ENCODE data around the gene GALR2.

GALR2 gene

DNA sequence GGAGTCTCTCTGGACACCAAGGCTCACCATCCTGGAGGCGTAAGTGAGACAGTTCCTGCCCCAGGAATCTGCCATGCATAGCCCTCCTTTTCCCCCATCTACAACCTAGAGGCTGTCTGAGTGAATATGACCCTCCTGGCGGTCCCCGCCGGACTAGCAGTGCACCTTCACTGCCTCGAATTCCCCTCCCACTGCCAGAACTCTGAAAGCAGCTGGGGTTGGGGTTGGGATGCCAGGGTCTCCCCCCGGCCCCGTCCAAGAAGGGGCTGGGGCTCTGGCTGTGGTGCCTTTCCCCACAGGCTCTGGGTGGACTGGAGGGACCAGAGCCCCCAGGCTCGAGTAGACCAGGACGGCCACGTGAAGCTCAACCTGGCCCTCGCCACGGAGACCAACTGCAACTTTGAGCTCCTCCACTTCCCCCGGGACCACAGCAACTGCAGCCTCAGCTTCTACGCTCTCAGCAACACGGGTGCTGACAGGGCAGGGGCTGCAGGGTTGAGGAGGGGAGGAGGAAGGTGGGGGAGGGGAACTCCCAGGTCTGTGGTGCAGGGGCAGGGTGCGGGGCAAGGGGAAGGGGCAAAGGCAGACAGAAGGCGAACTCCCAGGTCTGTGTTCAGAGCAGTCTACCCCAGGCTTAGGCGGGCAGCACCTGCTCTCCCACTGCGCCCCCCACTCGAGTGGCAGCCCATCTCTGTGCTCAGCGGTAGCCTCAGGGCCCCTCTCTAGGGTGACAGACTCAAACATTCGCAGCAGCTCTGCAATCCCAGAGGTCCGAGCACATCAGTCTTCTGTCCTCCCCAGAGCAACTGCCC, 5.6 kb downstream of the GALR2 start:
- no peak for DNase-seq (ENCODE audit: low read depth)

DNA sequence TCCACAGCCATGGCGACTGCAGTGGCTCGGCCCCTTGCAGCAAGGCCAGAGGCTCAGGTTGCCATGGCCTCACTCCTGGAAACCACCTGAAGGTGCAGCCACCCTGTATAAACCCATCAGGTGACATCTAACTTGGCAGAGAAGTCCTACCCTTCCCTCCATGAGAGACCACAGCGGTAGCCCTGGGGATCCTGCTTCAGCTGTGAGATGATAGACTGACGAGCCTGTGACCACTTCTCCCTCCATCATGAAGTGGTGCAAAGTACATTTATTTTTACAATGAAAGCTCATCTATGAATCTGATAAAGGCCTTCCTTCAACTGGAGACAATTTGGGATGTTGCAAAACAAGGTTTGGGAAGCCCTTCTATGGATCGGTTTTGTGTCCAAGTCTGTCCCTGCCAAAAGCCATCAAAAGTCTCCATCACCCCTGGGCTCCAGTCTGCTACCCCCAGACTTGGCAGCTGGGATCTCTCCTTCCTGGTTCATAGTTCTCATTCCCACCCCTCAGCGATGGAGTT, 6.2 kb downstream of the GALR2 start:
- no peak for DNase-seq (ENCODE audit: low read depth)

DNA sequence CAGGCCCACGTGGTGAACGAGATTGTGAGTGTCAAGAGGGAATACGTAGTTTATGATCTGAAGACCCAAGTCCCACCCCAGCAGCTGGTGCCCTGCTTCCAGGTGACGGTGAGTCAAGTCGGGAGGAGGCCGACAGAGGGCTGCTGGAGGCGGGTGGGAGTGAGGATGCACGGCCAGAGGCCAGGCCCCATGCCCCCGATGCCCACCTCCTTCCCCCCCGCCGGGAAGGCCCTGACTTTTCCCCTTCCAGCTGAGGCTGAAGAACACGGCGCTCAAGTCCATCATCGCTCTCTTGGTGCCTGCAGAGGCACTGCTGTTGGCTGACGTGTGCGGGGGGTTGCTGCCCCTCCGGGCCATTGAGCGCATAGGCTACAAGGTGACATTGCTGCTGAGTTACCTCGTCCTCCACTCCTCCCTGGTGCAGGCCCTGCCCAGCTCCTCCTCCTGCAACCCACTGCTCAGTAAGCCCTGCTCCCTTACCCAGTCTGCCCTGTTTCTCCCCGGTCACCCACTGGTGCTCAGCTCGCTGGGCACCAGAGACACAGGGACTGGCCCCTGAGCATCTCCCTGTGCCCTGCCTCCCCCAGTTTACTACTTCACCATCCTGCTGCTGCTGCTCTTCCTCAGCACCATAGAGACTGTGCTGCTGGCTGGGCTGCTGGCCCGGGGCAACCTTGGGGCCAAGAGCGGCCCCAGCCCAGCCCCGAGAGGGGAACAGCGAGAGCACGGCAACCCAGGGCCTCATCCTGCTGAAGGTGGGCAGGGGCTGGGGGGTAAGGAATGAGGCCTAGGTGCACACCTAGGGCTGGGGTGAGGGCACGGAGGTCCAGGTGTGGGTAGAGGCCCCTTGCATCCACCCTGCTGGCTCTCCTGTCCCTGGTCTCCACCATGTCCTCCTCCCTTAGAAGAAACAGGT, 7.0 kb downstream of the GALR2 start:
- DNase-seq (ENCODE audit: low read depth), result no peak

DNA sequence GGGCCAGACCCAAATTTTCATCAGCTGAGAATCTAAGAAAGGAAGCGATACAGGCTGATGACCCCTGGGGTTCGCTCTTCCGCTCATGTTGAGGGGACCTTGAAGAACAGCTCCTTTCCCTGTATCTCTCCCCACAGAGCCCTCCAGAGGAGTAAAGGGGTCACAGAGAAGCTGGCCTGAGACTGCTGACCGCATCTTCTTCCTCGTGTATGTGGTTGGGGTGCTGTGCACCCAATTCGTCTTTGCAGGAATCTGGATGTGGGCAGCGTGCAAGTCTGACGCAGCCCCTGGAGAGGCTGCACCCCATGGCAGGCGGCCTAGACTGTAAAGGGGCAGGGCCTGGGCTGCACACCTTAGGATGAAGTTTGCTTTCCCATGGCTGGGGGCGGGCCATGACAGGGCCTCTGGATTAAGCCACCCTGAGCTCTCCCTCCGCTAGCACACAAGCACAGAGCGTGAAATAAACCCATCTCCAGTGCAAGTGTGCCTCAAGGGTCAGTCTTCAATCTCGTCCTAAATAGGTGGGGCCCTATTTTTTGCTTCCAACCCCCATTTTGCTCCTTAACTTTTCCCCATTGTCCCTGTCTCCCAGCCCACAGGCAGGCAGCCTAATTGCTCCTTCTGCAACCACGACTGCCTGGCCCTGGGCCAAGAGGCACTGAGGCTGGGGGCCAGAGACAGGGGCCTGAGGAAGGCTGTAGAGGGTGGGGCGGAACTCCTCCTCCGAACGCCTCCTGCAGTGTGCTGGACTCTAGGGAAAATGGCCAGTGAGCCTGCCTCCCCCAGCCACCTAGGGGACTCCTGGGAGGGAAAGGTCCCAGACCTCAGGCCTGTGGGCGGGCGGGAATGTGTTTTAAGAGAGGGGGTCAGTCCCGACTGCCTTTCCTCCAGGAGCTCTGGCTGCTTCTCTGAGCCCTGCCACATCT, 8.0 kb downstream of the GALR2 start:
- DNase-seq (ENCODE audit: low read depth), result no peak

DNA sequence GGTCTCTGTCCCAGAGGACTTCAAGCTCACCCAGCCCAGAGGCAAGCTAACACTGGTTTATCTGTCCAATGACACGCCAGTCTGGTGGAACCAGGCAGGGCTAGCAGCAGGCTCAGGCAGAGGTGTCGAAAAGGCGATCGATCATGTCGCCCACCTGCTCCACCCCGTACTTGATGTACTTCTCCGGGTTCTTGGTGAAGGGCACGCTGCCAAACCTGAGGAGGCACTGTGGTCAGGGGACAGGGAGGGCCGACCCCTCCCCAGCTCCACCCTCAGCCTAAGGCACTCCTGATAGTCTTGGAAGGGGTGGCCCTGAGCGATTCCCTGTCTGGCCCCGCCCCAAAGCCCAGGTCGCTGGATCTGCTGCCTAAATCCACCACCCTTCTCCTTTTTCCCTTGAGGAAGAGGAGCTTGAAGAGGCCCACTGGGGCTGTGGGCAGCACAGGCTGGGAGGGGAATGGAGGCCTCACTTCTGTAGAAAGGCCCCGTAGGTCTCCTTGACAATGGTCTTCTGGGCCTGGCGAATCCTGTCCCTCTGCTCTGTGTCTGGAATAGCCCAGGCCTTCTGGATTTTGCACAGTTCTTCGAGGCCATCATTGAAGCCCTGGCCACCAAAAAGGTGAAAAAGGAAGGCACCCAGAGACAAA, 9.1 kb downstream of the GALR2 start:
- no peak for DNase-seq (ENCODE audit: low read depth)

DNA sequence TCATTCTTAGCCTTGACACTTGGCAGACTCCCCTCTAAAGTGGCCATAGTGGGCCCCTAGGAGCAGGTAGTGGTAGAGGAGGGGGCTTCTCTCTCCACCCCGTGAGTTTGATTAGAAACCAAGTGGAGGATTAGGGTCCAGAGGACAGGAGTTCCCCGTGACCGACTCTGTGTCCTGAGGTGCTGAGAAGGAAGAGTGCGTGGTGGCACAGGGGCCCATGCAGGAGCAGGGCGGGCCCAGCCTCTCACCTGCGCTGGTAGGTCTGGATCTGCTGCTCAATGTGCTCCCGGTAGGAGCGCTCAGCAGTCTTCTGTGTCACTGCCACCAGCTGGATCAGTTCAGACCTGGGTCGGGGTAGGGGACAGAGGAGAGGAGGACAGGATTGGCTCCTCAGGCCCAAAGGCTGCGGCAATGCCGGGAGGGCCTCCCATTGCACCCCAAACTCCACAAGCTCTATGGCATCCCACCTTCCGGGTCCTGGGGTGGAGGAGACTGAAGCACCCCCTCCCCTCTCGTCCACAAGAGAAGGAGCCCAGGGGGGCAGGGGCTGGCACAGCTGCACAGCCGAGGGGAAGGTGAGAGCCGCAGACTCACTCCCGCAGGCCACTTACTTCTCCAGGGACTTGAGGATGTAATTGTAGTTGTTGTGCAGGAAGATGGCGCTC, 10.6 kb downstream of the GALR2 start:
- DNase-seq (ENCODE audit: low read depth), result no peak

DNA sequence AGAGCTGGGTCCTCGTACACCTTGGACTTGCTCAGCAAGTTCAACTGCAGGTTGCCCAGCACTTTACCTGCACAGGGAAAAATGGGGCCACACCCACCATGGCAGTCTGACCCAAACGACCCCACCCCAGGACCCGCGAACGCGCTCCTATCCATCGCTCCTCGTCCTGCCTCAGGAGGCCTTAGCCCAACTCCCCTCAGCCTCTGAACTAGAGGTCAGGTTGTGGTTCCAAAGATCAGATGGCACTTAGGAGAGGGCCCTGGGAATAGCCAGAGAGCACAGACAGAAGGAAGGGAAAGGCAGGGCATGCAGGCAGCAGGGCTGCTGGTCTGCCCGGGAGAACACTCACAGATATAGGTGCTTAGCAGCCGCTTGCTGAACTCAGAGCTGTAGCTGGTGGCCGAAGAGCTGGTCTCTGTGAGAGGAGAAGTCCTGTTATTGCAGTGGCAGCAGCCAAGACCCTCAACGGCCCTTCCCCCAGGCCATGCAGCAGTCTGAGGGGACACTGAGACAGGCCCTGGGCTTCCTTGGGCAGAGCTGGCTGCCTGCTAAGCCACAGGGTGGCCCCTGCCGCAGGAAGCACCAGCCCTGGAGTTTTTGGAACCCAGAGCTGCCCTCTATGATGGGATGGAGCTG, 11.3 kb downstream of the GALR2 start:
- DNase-seq (ENCODE audit: low read depth), result no peak

DNA sequence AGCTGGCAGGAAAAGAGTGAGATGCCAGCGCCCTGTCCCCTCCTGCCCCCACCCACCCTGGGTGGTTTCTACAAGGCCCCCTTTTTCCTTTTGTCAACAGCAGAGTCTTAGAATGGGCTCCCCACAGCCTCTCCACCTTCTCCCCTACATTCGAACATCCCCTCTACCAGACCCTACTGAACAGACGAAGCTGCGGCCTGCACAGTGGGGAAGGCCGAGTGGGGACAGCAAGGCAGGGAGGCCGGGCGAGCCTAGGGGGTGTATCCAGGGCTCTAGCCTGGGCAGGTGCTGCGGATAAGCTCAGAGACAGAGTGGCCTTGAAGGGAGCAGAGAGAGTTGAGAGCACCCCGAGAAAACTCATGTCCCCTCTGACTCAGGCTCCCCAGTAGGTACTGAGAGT, 11.8 kb downstream of the GALR2 start:
- no peak for DNase-seq (ENCODE audit: low read depth)

DNA sequence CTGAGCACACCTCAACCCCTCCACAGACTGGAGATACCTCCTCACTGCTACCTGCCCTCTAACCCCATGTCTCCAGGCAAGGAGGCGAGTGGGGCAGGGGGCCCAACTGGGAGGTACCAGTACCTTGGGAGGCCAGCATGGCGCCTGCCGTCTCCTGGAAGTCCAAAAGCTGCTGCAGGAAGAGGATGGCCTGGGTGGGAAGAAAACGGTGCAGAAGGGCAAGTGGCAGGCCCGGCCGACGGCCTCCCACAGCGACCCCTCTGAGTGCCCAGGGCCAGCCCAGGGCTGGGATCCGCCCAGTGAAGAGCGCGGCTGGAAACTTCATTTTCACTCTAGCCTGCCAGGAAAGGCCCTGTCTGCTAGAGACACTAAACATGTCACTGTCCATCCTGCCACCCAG, 12.9 kb downstream of the GALR2 start:
- DNase-seq (ENCODE audit: low read depth), result no peak

DNA sequence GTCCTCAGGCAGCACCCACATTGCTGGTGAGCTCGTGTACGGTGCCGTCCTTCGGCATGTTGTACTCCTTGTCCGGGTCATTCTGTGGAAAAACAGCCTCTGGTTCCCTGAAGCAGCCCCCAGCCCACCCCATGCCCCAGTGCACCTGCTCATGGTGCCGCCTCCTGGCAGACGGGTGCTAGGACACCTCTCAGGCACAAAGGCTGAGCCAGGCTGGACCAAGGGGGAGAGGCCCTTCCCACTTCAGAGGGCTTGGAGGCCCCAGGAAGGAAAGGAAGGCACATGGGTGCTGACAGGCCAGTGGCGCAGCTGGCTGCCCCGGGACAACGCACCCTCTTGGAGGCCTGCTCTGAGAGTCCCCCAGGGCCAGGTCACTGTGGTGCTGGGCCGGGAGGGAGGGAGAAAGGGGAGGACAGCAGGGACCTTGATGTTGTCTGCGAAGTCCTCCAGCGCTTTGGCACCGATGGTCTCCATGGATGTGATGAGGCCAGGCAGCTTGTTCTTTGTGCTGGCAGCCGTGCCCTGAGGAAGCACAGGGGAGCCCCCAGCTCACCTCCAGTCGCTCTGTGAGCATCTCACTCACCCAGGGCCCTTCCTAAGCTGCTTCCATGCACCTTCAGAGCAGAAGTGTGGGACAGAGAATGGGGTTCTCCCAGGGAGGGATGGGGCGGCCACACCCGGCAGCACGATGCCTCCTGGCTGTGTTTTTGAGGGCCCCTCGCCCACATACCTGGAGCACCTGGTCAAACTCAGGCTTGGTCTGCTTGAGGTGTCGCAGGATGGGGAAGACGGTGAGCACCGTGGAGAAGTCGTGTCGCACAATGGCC, 13.7 kb downstream of the GALR2 start:
- no peak for DNase-seq (ENCODE audit: low read depth)

DNA sequence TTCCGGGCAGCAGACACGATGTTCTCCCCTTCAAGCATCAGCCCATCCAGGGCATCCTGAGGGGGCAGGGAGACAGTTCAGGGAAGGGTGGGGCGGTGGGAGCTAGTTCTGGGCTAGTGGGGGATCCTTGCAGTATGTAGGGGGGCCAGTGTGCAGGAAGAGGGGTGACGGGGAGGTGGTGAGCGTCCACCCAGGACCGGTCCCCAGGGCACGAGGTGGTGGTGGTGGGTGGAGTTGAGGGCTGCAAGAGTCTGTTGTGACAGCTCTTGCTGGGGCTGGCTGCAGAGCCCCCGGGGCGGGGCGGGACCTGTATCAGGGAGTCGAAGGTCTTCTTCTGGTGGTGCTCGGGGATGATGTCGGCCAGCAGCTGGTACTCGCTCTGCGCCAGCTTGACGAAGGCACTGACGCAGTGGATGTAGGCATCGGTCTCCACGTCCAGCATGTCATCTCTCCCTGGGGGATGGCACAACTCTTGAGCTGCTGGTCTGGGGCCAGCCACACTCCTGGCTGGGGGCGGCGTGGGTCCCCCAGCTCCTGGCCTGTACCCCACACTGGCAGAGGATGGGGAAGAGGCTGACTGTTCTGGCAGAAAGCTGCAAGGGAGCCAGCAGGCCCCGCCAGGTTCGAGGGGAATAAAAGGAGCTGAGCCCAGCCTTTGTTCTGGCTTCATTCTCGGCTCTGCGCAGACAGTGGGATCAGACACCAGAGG, 14.4 kb downstream of the GALR2 start:
- DNase-seq (ENCODE audit: low read depth), result no peak

DNA sequence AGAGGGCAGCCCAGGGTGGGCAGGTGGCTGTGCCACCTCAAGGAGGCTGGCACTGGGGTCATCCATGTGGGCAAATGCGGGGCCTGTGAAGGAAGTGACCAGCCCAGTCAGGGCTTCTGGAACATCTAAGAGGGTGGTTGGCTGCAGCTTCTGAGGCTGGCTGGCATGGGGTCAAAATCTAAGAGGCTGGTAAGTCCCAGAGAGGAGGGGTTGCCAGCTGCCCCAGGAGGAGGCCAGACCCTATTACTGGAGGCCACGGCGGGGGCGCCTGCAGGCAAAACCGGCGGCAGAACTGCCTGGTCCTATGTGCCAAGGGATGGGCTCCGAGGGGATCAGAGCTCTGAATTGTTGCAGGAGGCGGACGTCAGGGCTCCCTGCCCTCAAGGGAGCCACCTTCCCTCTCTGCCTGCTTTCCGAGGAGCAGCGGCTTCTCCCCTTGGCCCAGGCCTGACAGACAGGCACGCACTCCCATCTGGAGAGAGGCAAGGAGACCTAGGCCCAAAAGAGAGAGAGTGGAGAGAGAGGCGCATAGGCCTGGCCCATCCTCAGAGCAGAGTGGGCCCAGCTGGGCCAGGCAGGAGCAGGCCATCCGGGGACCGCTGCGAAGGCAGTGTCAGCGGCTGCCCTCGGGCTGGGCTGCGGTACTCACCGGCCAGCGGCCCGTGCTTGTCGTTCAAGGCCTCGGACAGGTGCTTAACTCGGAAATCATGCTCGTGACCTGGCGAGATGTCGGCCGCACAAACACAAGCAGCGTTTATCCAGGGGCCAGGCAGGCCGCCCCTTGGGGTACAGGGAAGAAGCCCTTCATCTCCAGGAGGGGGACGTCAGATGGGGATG, 15.3 kb downstream of the GALR2 start:
- no peak for DNase-seq (ENCODE audit: low read depth)

DNA sequence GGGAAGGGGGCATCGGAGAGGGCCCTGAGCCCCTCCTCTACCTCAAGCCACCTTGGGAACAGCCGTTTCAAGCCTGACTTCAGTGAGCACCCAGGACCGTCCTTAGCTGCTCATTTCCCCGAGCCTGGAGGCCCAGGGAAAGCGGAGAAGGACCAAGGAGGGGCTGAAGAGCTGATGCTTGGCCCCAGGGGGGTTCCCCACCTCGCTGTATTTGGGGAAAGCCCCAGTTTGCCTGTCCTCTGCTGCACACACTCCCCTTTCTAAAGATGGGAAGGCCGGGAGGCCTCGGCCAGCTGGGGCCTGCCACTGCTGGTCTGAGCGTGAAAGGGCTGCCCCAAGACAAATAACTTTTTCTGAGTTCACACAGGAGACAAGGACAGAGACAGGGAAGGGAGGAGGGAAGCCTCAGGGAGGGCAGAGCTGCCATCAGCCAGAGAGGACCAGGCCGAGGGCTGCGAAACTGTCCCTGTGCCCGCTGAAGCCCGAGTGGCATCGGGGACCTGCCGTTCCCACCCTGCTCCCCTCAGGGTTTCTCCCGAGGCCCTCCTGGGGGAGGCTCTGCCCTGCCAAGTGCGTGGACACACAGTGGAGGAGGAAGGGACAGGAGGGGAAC, 16.0 kb downstream of the GALR2 start:
- no peak for DNase-seq (ENCODE audit: low read depth)

DNA sequence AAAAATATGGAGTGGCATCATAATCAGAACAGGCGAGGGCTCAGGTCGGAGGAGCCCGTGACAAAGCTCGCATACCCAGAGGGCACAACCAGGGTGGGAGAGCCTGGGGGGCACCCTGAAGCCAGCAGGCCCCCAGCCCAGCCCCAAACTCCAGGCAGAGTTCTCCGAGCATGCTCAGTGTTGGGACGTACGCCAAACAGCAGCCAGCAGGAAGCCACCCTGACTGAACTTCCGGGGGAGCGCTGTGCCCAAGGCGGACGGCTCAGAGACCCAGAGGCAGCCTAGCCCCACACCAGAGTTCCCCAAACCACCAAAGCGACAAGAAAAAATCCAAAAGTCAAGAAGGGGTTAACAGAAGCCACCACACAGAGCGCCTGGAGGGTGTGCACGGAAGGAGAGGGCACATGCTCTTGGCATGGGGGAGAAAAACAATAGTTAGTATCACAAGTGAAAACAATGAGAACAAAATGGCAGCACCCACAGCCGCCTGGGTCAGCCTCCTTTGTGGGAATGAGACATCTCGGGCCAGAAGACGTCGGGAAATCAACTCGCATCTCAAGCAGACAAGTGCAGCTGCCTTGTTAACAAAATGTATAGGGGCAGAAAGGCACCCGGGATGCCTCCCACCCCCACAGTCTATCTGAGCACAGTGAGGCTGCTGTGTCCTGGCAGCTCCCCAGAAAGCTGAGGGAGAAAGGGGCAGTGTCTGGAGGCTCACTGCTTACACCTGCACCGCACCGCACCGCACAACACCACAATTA, 17.1 kb downstream of the GALR2 start:
- no peak for DNase-seq (ENCODE audit: low read depth)

DNA sequence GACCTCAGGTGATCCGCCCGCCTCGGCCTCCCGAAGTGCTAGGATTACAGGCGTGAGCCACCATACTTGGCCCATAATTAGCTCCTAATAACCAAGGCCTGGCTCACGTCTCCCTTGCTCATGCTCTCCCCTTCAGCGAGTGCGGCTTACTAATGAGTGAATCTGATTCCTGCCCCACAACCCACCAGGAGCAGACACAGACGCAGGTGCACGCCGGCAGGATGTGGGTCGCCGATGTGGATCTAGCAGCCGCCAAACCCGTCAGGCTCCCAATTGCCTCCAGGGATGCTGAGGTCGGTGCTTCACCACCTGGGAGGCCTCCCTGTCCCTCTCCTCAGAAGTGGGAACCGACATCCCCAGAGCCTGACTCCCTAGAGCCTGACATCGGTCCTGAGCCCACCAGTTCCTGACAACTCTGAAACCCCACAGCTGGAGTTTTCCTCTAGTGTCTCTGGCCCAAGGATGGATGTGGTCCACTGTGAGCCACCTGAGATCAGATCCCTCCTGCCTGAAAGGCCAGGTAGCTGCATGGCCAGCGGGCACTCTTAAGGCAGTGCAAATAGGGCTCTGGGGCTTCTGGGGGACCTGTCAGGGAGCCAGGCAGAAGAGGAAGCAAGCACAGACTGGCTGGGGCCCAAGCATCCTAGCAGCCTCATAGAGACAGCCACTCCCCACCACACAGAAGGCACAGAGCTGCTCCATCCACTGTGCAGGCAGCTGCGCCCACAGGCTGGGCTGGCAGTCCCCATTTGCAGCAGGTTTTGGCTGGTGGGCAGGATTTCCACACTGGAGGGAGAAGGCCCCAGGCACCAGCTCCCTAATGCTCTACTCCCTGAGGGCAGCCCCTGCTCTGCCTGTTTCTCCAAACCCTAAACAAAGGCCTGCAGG, 18.2 kb downstream of the GALR2 start:
- DNase-seq (ENCODE audit: low read depth), result no peak

DNA sequence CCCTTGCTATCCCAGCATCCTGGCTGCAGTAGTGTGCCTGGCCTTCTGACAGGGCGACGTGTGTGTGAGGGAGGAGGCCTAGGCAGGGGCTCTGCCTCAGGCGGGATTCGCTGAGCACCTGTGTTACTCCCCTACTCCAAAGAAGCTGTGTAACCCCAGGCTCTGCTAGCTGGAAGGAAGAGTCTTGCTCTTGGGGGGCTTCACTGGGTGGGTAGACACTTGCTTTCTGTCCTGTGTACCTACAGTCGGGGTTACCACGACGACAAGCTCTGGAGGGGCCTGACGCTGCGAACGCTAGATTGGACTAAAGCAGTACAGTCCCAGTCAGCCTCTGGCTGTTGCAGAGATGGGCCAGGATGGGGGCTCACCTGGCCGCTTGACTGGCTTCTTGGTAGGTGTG, 19.5 kb downstream of the GALR2 start:
- no peak for DNase-seq (ENCODE audit: low read depth)

All from activated gamma-delta T cell treated with anti-CD3 and anti-CD28 coated beads, Interleukin-2, amount 50 U/mL, for 16 hours (primary cell).